ENCODE measurements around the gene IL17D.

- TF ChIP-seq CTCF (IDR thresholded peaks at IDR 0.05; ENCODE audit: poor library complexity) (no peak), EZH2phosphoT487 (IDR thresholded peaks at IDR 0.05; ENCODE audit: low read depth, severe bottlenecking, unreplicated experiment) (no peak), EZH2 (IDR thresholded peaks at IDR 0.05; ENCODE audit: borderline replicate concordance) (no peak)
These were observed 19.5 kb upstream of the IL17D start for GRCh38 chr13:20684041-20684440.

All from hepatocyte (in vitro differentiated cells).